ENCODE data around the gene TMC6. TPM values are rescaled to one million over a fixed set of nuclear protein-coding genes. Genes with fewer than 3 reads are reported as not detected.
"Not testable (repeated sequence)": the region's sequence is repeated elsewhere in the genome, so short reads cannot be mapped to it uniquely, and the experiment has no call there.

The TMC6 gene
- total RNA-seq, 1 experiment from 2014 or later, result 116 TPM

DNA sequence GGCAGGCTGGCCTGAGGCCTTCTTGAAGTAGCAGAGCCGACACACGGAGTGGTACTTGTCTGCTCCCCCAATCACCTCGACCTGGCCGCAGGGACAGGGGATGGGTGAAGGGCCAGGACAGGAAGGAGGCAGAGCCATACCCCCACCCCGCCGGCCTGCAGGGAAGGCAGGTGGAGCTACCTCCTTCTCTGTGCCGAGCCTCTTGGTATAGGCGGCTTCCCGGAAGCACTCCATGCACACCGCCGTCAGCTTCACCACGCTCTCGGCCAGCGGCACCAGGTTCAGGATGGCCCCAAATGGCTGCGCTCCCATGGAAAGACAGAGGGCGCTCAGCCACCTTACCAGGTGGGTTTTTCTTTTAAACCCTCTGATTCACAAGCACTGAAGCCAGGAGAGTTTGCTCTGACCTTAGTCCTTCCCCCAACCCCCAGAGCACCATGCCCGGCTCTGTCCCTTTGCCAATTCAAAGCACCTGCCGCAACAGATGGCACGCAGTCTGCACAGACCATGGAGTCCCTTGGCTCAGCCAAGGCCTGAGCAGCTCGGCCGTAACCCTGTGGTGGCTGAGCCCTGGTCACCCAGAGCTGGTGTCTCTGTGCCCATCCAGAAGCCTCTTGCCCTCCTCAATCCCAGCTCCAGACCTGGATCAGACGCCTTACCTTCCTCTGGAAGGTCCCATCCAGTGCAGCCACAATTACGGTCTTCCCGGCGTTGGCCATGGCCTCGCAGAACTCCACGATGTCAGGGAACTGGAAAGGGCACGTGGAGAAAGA lies 46.5 kb upstream of the TMC6 start:
- H3K36me3 Mint-ChIP-seq (ENCODE audit: insufficient read depth, unreplicated experiment), result peaks cover 64% of the 10 kb centered on the region
- H3K4me1 Mint-ChIP-seq (ENCODE audit: low read depth, unreplicated experiment), result peaks cover 46% of the 10 kb centered on the region
- H3K4me3 Mint-ChIP-seq (ENCODE audit: low read depth, unreplicated experiment), result no peak overlapping the region
- H3K27me3 Mint-ChIP-seq (ENCODE audit: unreplicated experiment), result no peaks in the 10 kb centered on the region
- no TSS peak for BruUV-seq (replicated peaks)
- no peak for DNase-seq
- peak overlapping the region; percentile 87 for H3K27ac Mint-ChIP-seq (ENCODE audit: unreplicated experiment)
- intact Hi-C loops (cut with micrococcal nuclease; ENCODE audit: unreplicated experiment), result loop anchor here (2.0 kb wide), 1 partner anchor 62 kb away; no protein-coding TSS in a partner anchor
- H3K9me3 Mint-ChIP-seq (ENCODE audit: low read depth, unreplicated experiment), result no peaks in the 10 kb centered on the region
- CTCF ChIA-PET, result interaction anchor here (0.6 to 2.2 kb wide), 11 partner anchors 11 to 168 kb away, joined by 3 to 9 read pairs (median 3); partner anchors contain the start of gene TK1
- TF ChIP-seq, protein P1, sequence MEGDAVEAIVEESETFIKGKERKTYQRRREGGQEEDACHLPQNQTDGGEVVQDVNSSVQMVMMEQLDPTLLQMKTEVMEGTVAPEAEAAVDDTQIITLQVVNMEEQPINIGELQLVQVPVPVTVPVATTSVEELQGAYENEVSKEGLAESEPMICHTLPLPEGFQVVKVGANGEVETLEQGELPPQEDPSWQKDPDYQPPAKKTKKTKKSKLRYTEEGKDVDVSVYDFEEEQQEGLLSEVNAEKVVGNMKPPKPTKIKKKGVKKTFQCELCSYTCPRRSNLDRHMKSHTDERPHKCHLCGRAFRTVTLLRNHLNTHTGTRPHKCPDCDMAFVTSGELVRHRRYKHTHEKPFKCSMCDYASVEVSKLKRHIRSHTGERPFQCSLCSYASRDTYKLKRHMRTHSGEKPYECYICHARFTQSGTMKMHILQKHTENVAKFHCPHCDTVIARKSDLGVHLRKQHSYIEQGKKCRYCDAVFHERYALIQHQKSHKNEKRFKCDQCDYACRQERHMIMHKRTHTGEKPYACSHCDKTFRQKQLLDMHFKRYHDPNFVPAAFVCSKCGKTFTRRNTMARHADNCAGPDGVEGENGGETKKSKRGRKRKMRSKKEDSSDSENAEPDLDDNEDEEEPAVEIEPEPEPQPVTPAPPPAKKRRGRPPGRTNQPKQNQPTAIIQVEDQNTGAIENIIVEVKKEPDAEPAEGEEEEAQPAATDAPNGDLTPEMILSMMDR (IDR thresholded peaks at IDR 0.05; ENCODE audit: unreplicated experiment), result no peak

- H3K36me3 Mint-ChIP-seq (ENCODE audit: insufficient read depth, unreplicated experiment), result peaks cover 62% of the 10 kb centered on the region
- intact Hi-C loops (cut with micrococcal nuclease; ENCODE audit: unreplicated experiment), result loop anchor here (2.0 kb wide), 1 partner anchor 62 kb away; no protein-coding TSS in a partner anchor
- no peaks in the 10 kb centered on the region for H3K9me3 Mint-ChIP-seq (ENCODE audit: low read depth, unreplicated experiment)
Observed at GRCh38 chr17:78174346-78174869, 45.9 kb upstream of the TMC6 start.

DNA sequence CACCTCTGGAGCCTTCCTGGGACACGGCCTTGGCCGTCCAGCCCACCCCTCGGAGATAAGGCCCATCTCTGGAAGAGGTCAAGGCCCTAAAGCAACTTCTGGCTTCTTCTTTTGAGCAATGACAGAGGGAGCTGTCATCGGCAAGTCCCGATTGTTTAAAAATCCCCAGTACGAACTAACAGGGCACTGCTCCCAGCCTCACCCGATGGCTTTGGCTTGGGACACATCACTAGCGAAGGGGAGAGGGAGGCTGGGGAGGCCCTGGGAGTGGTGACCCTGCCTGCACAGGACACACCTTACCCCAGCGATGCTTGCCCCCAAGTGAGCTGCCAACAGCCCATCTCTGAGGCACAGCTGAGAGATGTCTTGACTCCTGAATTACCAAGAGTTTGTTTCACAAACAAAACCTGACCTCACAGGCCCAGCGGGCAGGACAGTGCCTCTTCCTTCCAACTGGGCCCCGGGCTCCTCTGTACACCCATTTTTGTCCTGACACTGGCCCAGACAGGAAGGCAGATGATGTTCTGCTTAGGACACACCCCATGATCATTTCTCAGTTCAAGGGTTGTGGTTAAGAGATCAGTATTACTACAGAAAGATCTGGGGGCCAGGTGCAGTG lies 44.7 kb upstream of the TMC6 start:
- DNase-seq, result no peak
- Mint-ChIP-seq H3K36me3 (ENCODE audit: insufficient read depth, unreplicated experiment) (peaks cover 64% of the 10 kb centered on the region), H3K9me3 (ENCODE audit: low read depth, unreplicated experiment) (no peaks in the 10 kb centered on the region), H3K4me3 (ENCODE audit: low read depth, unreplicated experiment) (no peak overlapping the region), H3K4me1 (ENCODE audit: low read depth, unreplicated experiment) (peaks cover 46% of the 10 kb centered on the region), H3K27ac (ENCODE audit: unreplicated experiment) (peak overlapping the region; percentile 87), H3K27me3 (ENCODE audit: unreplicated experiment) (no peaks in the 10 kb centered on the region)
- intact Hi-C loops (cut with micrococcal nuclease; ENCODE audit: unreplicated experiment), result no loop called here
- TF ChIP-seq, protein P1 (IDR thresholded peaks at IDR 0.05; ENCODE audit: unreplicated experiment), result no peak
- CTCF ChIA-PET, result interaction anchor here (0.6 kb wide), 1 partner anchor 105 kb away, joined by 4 read pairs; no protein-coding TSS in a partner anchor
- BruUV-seq (replicated peaks), result no TSS peak

More at GRCh38 chr17:78174346-78174869, 45.9 kb upstream of the TMC6 start:
- peak; percentile 87 for DNase-seq
- Mint-ChIP-seq H3K27ac (ENCODE audit: unreplicated experiment) (peak overlapping the region; percentile 87), H3K4me3 (ENCODE audit: low read depth, unreplicated experiment) (no peak overlapping the region), H3K27me3 (ENCODE audit: unreplicated experiment) (no peaks in the 10 kb centered on the region), H3K4me1 (ENCODE audit: low read depth, unreplicated experiment) (peaks cover 46% of the 10 kb centered on the region)
- BruUV-seq (replicated peaks), result TSS peak; percentile 16
- TF ChIP-seq, protein P1 (IDR thresholded peaks at IDR 0.05; ENCODE audit: unreplicated experiment), result peak; percentile 30
- CTCF ChIA-PET, result interaction anchor here (0.6 to 2.2 kb wide), 9 partner anchors 23 to 168 kb away, joined by 3 to 9 read pairs (median 3); no protein-coding TSS in a partner anchor

DNA sequence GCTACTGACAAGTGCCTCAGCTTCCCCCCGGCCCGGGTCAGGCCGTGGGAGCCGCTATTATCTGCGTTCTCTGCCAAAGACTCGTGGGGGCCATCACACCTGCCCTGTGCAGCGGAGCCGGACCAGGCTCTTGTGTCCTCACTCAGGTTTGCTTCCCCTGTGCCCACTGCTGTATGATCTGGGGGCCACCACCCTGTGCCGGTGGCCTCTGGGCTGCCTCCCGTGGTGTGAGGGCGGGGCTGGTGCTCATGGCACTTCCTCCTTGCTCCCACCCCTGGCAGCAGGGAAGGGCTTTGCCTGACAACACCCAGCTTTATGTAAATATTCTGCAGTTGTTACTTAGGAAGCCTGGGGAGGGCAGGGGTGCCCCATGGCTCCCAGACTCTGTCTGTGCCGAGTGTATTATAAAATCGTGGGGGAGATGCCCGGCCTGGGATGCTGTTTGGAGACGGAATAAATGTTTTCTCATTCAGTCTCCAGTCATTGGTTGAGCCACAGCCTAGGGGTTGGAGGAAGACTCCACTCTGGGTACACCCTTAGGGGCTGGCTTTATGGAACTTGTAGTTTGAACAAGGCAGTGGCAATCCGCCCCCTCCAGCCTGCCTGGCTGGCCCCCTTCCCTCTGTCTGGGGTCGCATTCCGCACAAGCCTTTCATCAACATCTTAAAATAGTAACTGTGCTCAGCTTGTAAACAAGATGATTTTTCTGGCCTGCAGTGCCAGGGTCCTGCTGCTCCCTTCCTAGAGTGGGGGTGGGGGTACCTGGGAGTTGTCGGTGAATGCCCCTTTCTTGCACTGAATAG lies 43.9 kb upstream of the TMC6 start:
- intact Hi-C loops (cut with micrococcal nuclease; ENCODE audit: unreplicated experiment), result no loop called here
- CTCF ChIA-PET, result interaction anchor here (0.6 kb wide), 1 partner anchor 57 kb away, joined by 3 read pairs; no protein-coding TSS in a partner anchor
- TF ChIP-seq, protein P1 (IDR thresholded peaks at IDR 0.05; ENCODE audit: unreplicated experiment), result no peak
- Mint-ChIP-seq H3K4me1 (ENCODE audit: low read depth, unreplicated experiment) (peaks cover 46% of the 10 kb centered on the region), H3K4me3 (ENCODE audit: low read depth, unreplicated experiment) (peak overlapping the region; percentile 23), H3K27me3 (ENCODE audit: unreplicated experiment) (no peaks in the 10 kb centered on the region), H3K36me3 (ENCODE audit: insufficient read depth, unreplicated experiment) (peaks cover 65% of the 10 kb centered on the region), H3K9me3 (ENCODE audit: low read depth, unreplicated experiment) (no peaks in the 10 kb centered on the region), H3K27ac (ENCODE audit: unreplicated experiment) (peak overlapping the region; percentile 87)
- DNase-seq, result peak; percentile 64
- no TSS peak for BruUV-seq (replicated peaks)

GRCh38 chr17:78171591-78172248 lies 43.2 kb upstream of the TMC6 start:
- BruUV-seq (replicated peaks); DNase-seq; H3K9me3 Mint-ChIP-seq (ENCODE audit: low read depth, unreplicated experiment); H3K27me3 Mint-ChIP-seq (ENCODE audit: unreplicated experiment); intact Hi-C loops (cut with micrococcal nuclease; ENCODE audit: unreplicated experiment): not testable (repeated sequence)
- Mint-ChIP-seq H3K27ac (ENCODE audit: unreplicated experiment) (peak overlapping the region; percentile 87), H3K4me3 (ENCODE audit: low read depth, unreplicated experiment) (peak overlapping the region; percentile 23), H3K36me3 (ENCODE audit: insufficient read depth, unreplicated experiment) (peaks cover 65% of the 10 kb centered on the region), H3K4me1 (ENCODE audit: low read depth, unreplicated experiment) (peaks cover 46% of the 10 kb centered on the region)
- CTCF ChIA-PET, result interaction anchor here (0.6 kb wide), 1 partner anchor 56 kb away, joined by 3 read pairs; no protein-coding TSS in a partner anchor
